Ascending aorta (tissue), 2 donors: ENCODE data around the gene PPP2R1B. TPM values are rescaled to one million over a fixed set of nuclear protein-coding genes. Genes with fewer than 3 reads are reported as not detected.

Experiments used
- DNase-seq, 2 donors: peaks; one replicate each; pipeline ENCODE4 v3.0.0-alpha.2; 2019; ENCODE audit warnings: low spot score in 2 of 2
- H3K27ac ChIP-seq, 2 donors: fragments of 200-600 bp; sonication (generic); one replicate each; pipeline ENCODE4 v1.5.1; 2016 to 2017; ENCODE audit warnings: mild to moderate bottlenecking in 1 of 2
- H3K27me3 ChIP-seq: fragments of 200-600 bp; sonication (generic); one replicate; pipeline ENCODE4 v1.5.1; 2017
- H3K36me3 ChIP-seq, 2 donors: fragments of 200-600 bp; sonication (generic); one replicate each; pipeline ENCODE4 v1.5.1; 2016
- H3K4me1 ChIP-seq, 2 donors: fragments of 200-600 bp; sonication (generic); one replicate each; pipeline ENCODE4 v1.5.1; 2016 to 2017; ENCODE audit warnings: mild to moderate bottlenecking in 1 of 2
- H3K4me3 ChIP-seq, 2 donors: fragments of 200-600 bp; sonication (generic); one replicate each; pipeline ENCODE4 v1.5.1; 2016 to 2017; ENCODE audit warnings: mild to moderate bottlenecking in 1 of 2
- H3K9me3 ChIP-seq, 2 donors: fragments of 200-600 bp; sonication (generic); one replicate each; pipeline ENCODE4 v1.5.1; 2016
- CTCF ChIP-seq, 3 experiments: fragments of 200-600 bp in 2 of 3; fragments of 450-650 bp in 1 of 3; sonication (generic) in 2 of 3; IDR thresholded peaks; one replicate each; pipeline ENCODE4 v1.5.1; 2016 to 2019; ENCODE audit warnings: antibody characterized with exemption in 3 of 3, mild to moderate bottlenecking in 1 of 3, moderate library complexity in 1 of 3
- intact Hi-C: fragments of 100-400 bp; cut with DNase I; formaldehyde crosslinking; loops from one replicate; pipeline ENCODE4 v1.15.1; 2023
- total RNA-seq: library from RNA; depleted of rRNA; stranded (reverse); fragments of >200 nt; gene quantifications from one replicate; pipeline ENCODE4 v1.1.0, GENCODE V29; 2016

PPP2R1B gene
- total RNA-seq, 1 donor from 2014 or later = 7.7 TPM

GRCh38 chr11:111759778-111760407 lies 6.3 kb downstream of the PPP2R1B start:
- H3K4me3 ChIP-seq = no peak overlapping the region
- no peaks in the 10 kb centered on the region for H3K27me3 ChIP-seq
- intact Hi-C loops = loop anchor here (10.0 kb wide), 1 partner anchor 45 kb away; no protein-coding TSS in a partner anchor
- no peak for DNase-seq
- peaks cover 32 to 76% of the 10 kb centered on the region in 2 donors for H3K36me3 ChIP-seq
- H3K4me1 ChIP-seq = peaks cover 0 to 8% of the 10 kb centered on the region in 2 donors
- peak overlapping the region in 1 of 2 donors; percentile 18 for H3K27ac ChIP-seq
- TF ChIP-seq CTCF (IDR thresholded peaks at IDR 0.05) = no peak
- no peaks in the 10 kb centered on the region for H3K9me3 ChIP-seq

- no peak for TF ChIP-seq CTCF (IDR thresholded peaks at IDR 0.05)
- Histone ChIP-seq H3K9me3 (no peaks in the 10 kb centered on the region), H3K36me3 (peaks cover 37 to 81% of the 10 kb centered on the region in 2 donors), H3K27me3 (no peaks in the 10 kb centered on the region), H3K27ac (peak overlapping the region in 1 of 2 donors; percentile 18), H3K4me3 (no peak overlapping the region), H3K4me1 (peaks cover 0 to 8% of the 10 kb centered on the region in 2 donors)
- intact Hi-C loops = no loop called here
- DNase-seq = no peak
Measured at GRCh38 chr11:111759376-111759775, 6.8 kb downstream of the PPP2R1B start.

DNA sequence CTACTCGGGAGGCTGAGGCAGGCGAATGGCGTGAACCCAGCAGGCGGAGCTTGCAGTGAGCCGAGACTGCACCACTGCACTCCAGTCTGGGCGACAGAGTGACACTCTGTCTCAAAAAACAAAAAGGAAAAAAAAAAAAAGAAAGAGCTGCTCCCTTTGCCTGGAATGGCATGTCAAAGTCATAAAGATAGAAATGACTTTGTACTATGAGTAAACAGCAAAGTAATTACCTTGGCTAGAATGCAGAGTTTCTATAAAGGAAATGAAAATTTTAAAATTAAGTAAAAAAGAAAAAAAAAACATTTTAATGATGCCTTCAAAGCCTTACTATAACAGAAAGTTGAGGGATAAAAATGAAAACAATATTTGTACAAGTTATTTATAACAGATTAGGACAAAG lies 10.1 kb downstream of the PPP2R1B start:
- no peak overlapping the region for H3K4me3 ChIP-seq
- DNase-seq = no peak
- intact Hi-C loops = no loop called here
- no peak overlapping the region for H3K27ac ChIP-seq
- no peaks in the 10 kb centered on the region for H3K9me3 ChIP-seq
- H3K4me1 ChIP-seq = no peaks in the 10 kb centered on the region
- no peaks in the 10 kb centered on the region for H3K27me3 ChIP-seq
- peaks cover 57 to 90% of the 10 kb centered on the region in 2 donors for H3K36me3 ChIP-seq
- no peak for TF ChIP-seq CTCF (IDR thresholded peaks at IDR 0.05)

- Histone ChIP-seq H3K9me3 (no peaks in the 10 kb centered on the region), H3K4me3 (no peak overlapping the region), H3K27me3 (no peaks in the 10 kb centered on the region), H3K4me1 (peaks cover 0 to 13% of the 10 kb centered on the region in 2 donors), H3K36me3 (peaks cover 49 to 63% of the 10 kb centered on the region in 2 donors), H3K27ac (no peak overlapping the region)
- no peak for DNase-seq
- no peak for TF ChIP-seq CTCF (IDR thresholded peaks at IDR 0.05)
- intact Hi-C loops = no loop called here
Measured at GRCh38 chr11:111749646-111750045, 16.5 kb downstream of the PPP2R1B start.

GRCh38 chr11:111748035-111748804 lies 18.0 kb downstream of the PPP2R1B start:
- intact Hi-C loops = no loop called here
- H3K27ac ChIP-seq = peak overlapping the region; percentile 12 to 29
- no peak for TF ChIP-seq CTCF (IDR thresholded peaks at IDR 0.05)
- DNase-seq = no peak
- H3K36me3 ChIP-seq = peaks cover 36 to 58% of the 10 kb centered on the region in 2 donors
- no peaks in the 10 kb centered on the region for H3K9me3 ChIP-seq
- peaks cover 0 to 16% of the 10 kb centered on the region in 2 donors for H3K4me1 ChIP-seq
- H3K27me3 ChIP-seq = no peaks in the 10 kb centered on the region
- H3K4me3 ChIP-seq = no peak overlapping the region
